Breast epithelium (tissue), 4 donors: ENCODE measurements around the gene STOM. TPM values are rescaled to one million over a fixed set of nuclear protein-coding genes. Genes with fewer than 3 reads are reported as not detected.
"Not testable (repeated sequence)": the region's sequence is repeated elsewhere in the genome, so short reads cannot be mapped to it uniquely, and the experiment has no call there.

Experiments
- DNase-seq, 2 donors: peaks; one replicate each; pipeline ENCODE4 v3.0.0-alpha.2; 2019; ENCODE audit warnings: low spot score in 2 of 2
- H3K27ac ChIP-seq, 2 donors: fragments of 200-600 bp; sonication (generic) in 1 of 2; one replicate each; pipeline ENCODE4 v1.5.1; 2016 to 2019; ENCODE audit warnings: mild to moderate bottlenecking in 1 of 2
- H3K27me3 ChIP-seq, 2 donors: fragments of 200-600 bp; sonication (generic) in 1 of 2; one replicate each; pipeline versions ENCODE4 v1.5.1 to v1.6.0; 2017 to 2019; ENCODE audit warnings: control low read depth in 1 of 2, mild to moderate bottlenecking in 1 of 2
- H3K36me3 ChIP-seq: fragments of 200-600 bp; one replicate; pipeline ENCODE4 v1.5.1; 2019
- H3K4me1 ChIP-seq, 2 donors: fragments of 200-600 bp; sonication (generic); one replicate each; pipeline ENCODE4 v1.5.1; 2016 to 2019; ENCODE audit warnings: control low read depth in 1 of 2
- H3K4me3 ChIP-seq, 3 donors: fragments of 200-600 bp; sonication (generic); 1 replicate in 2 of 3; 2 replicates in 1 of 3; pipeline ENCODE4 v1.5.1; 2016 to 2019; ENCODE audit warnings: mild to moderate bottlenecking in 3 of 3, moderate library complexity in 2 of 3
- H3K9me3 ChIP-seq, 2 donors: fragments of 200-600 bp; sonication (generic) in 1 of 2; one replicate each; pipeline ENCODE4 v1.5.1; 2016 to 2019; ENCODE audit warnings: control low read depth in 1 of 2
- POLR2A ChIP-seq: fragments of 450-650 bp; IDR thresholded peaks from one replicate; pipeline ENCODE4 v1.6.1; 2016; ENCODE audit warnings: antibody characterized with exemption, mild to moderate bottlenecking, moderate library complexity
- POLR2AphosphoS5 ChIP-seq, 3 donors: sonication (generic); formaldehyde crosslinking; IDR thresholded peaks; one replicate each; pipeline ENCODE4 v1.6.1; 2017; ENCODE audit warnings: antibody characterized with exemption in 3 of 3
- intact Hi-C: fragments of 100-400 bp; cut with DNase I; formaldehyde crosslinking; loops from one replicate; pipeline ENCODE4 v1.15.1; 2023; ENCODE audit warnings: low total_unique reads
- total RNA-seq, 3 donors: library from RNA; depleted of rRNA; stranded (reverse); fragments of >200 nt; gene quantifications; one replicate each; pipeline ENCODE4 v1.1.0, GENCODE V29; 2016
- TF ChIP-seq, protein P1 (sequence below), 3 donors: fragments of 450-650 bp; IDR thresholded peaks; one replicate each; pipeline ENCODE4 v1.5.1; 2016 to 2017; ENCODE audit warnings: antibody characterized with exemption in 3 of 3, mild to moderate bottlenecking in 3 of 3, moderate library complexity in 3 of 3

STOM gene
- total RNA-seq, 3 donors from 2014 or later, result 263 to 444 (median 334) TPM

DNA sequence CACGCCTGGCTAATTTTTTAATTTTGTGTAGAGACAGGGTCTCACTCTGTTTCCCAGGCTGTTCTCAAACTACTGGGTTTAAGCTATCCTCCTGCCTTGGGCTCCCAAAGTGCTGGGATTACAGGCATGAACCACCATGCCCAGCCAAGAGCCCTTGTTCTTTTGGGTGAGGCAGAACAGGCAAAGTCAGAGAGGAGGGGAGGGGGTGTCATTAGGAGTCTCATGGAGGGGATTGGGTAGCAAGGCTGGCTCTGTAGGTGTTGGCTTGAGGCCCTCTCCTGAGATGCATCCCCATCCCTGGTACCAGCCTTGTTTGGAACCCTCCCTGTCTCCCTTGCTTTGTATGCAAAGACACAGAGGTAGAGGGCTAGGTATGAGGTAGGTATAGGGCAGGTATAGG is 78.0 kb downstream of the STOM start:
- H3K27ac ChIP-seq, result peak overlapping the region; percentile 94 to 98
- intact Hi-C loops, result loop anchor here (10.0 kb wide), 1 partner anchor 1733 kb away; no protein-coding TSS in a partner anchor
- peaks cover 43 to 52% of the 10 kb centered on the region in 2 donors for H3K4me1 ChIP-seq
- no peak overlapping the region for H3K4me3 ChIP-seq
- H3K9me3 ChIP-seq, result no peaks in the 10 kb centered on the region
- H3K27me3 ChIP-seq, result no peaks in the 10 kb centered on the region
- TF ChIP-seq POLR2AphosphoS5 (IDR thresholded peaks at IDR 0.05) (no peak), POLR2A (no peak)
- TF ChIP-seq, protein P1, sequence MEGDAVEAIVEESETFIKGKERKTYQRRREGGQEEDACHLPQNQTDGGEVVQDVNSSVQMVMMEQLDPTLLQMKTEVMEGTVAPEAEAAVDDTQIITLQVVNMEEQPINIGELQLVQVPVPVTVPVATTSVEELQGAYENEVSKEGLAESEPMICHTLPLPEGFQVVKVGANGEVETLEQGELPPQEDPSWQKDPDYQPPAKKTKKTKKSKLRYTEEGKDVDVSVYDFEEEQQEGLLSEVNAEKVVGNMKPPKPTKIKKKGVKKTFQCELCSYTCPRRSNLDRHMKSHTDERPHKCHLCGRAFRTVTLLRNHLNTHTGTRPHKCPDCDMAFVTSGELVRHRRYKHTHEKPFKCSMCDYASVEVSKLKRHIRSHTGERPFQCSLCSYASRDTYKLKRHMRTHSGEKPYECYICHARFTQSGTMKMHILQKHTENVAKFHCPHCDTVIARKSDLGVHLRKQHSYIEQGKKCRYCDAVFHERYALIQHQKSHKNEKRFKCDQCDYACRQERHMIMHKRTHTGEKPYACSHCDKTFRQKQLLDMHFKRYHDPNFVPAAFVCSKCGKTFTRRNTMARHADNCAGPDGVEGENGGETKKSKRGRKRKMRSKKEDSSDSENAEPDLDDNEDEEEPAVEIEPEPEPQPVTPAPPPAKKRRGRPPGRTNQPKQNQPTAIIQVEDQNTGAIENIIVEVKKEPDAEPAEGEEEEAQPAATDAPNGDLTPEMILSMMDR (IDR thresholded peaks at IDR 0.05), result no peak
- DNase-seq, result no peak
- no peaks in the 10 kb centered on the region for H3K36me3 ChIP-seq

DNA sequence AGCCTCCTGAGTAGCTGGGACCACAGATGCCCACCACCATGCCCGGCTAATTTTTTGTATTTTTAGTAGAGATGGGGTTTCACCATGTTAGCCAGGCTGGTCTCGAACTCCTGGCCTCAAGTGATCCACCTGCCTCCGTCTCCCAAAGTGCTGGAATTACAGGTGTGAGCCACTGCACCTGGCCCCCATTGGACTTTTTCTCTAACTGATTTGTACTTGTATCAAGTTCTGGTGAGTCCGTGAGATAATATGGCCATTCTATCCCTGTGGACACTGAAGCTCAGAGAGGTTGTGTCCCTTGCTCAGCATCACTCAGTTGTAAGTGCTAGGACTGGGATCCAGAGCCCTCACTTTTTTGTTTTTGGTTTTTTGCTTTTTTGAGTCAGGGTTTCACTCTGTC is 78.5 kb downstream of the STOM start:
- not testable (repeated sequence) for H3K36me3 ChIP-seq, H3K9me3 ChIP-seq, H3K4me3 ChIP-seq, DNase-seq, H3K27me3 ChIP-seq
- intact Hi-C loops, result loop anchor here (10.0 kb wide), 1 partner anchor 1733 kb away; no protein-coding TSS in a partner anchor
- Histone ChIP-seq H3K4me1 (peaks cover 43 to 55% of the 10 kb centered on the region in 2 donors), H3K27ac (peak overlapping the region; percentile 94 to 98)

DNA sequence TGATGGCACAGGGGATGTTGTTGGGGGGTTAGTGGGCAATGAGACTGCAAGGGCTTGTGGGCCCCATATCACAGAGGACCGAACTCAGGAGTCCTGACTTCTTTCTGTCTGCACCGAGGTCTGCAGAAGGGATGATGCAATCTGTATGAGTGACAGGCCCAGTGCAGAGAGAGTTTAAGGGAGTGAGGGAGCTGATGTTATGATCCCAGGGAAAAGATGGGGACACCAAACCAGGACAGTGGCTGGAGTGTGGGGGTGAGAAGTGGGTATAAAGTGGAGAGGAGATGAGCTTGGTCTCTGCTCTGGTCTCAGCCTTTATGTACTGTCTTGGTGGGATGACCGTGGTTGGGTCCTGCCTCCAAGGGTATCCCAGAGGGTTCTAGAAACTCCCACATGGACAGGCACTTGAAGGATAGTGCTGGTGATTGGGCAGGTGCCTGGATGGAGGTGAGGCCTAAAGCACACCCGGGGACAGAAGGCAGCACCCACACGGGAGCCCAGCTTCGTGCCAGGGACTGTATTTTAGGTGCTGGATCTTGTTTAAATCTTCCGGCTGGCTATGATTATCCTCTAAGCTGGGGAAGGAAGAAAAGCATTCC is 80.2 kb downstream of the STOM start:
- TF ChIP-seq POLR2AphosphoS5 (IDR thresholded peaks at IDR 0.05), result no peak
- Histone ChIP-seq H3K9me3 (no peaks in the 10 kb centered on the region), H3K27me3 (no peaks in the 10 kb centered on the region), H3K36me3 (no peaks in the 10 kb centered on the region), H3K4me1 (peaks cover 47 to 60% of the 10 kb centered on the region in 2 donors), H3K4me3 (peak overlapping the region in 1 of 3 donors; percentile 29), H3K27ac (peak overlapping the region; percentile 99)
- intact Hi-C loops, result loop anchor here (10.0 kb wide), 1 partner anchor 1735 kb away; no protein-coding TSS in a partner anchor
- DNase-seq, result no peak

DNA sequence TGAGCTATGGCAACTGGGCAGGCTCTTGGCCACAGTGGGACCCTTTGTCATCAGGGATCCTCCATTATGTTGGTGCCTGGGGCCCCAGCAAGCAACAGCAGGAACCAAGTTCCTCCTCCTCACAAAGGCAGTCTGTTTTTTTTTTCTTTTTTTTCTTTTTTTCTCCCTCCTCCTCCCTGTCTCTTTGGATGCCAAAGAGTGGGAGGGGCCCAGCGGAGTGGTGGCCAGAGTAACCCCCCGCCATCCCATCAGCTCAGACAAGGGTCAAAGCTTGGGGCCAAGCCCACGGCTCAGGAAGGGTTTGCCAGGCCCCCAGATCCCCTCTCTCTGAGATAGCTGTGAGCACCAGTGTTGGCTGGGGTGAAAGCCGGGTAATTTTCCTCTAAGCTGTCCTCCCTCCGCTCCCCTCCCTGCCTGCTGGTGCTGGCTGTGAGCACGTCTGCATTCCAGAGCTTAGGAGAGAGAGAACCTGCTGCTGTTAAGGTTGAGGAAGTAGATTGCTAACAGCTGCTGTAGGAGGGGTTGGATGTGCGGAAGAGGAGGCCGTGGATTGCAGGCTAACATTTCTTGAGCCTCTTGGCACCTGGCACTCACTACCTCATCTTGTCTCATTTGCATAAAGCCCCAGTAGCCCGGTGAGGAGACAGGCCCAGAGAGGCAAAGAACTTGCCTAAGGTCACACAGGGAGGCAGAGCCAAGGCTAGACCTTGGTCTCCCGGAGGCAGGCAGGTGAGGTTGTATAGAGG is 80.9 kb downstream of the STOM start:
- TF ChIP-seq, protein P1 (IDR thresholded peaks at IDR 0.05), result no peak
- peak in 1 of 3 donors; percentile 57 for TF ChIP-seq POLR2AphosphoS5 (IDR thresholded peaks at IDR 0.05)
- DNase-seq, result peak; percentile 66 to 87
- no peaks in the 10 kb centered on the region for H3K9me3 ChIP-seq
- intact Hi-C loops, result no loop called here
- H3K36me3 ChIP-seq, result no peaks in the 10 kb centered on the region
- H3K4me3 ChIP-seq, result peak overlapping the region in 2 of 3 donors; percentile 22 to 29
- H3K27me3 ChIP-seq, result no peaks in the 10 kb centered on the region
- H3K4me1 ChIP-seq, result peaks cover 47 to 60% of the 10 kb centered on the region in 2 donors
- peak overlapping the region; percentile 99 for H3K27ac ChIP-seq

Other genes with a start within 250 kb of the STOM start
- 10 to 100 TPM; 36.5 to 53.1 (median 41.3) TPM for gene RAB14, start 168.4 kb downstream of the STOM start, total RNA-seq
- gene GSN, start 102.1 kb downstream of the STOM start, total RNA-seq, result over 10,000 TPM in 1 of 3 donors, 1,000 to 10,000 TPM in 2; 1,290 to 13,922 (median 1,437) TPM
- gene GGTA1, start 129.6 kb upstream of the STOM start, total RNA-seq, result 10 to 100 TPM in 2 of 3 donors, 1 to 10 TPM in 1; 6.2 to 29.6 (median 11.4) TPM